ENCODE data around the gene BAIAP2L1.
"Not testable (repeated sequence)": the region's sequence is repeated elsewhere in the genome, so short reads cannot be mapped to it uniquely, and the experiment has no call there.

BAIAP2L1 gene

DNA sequence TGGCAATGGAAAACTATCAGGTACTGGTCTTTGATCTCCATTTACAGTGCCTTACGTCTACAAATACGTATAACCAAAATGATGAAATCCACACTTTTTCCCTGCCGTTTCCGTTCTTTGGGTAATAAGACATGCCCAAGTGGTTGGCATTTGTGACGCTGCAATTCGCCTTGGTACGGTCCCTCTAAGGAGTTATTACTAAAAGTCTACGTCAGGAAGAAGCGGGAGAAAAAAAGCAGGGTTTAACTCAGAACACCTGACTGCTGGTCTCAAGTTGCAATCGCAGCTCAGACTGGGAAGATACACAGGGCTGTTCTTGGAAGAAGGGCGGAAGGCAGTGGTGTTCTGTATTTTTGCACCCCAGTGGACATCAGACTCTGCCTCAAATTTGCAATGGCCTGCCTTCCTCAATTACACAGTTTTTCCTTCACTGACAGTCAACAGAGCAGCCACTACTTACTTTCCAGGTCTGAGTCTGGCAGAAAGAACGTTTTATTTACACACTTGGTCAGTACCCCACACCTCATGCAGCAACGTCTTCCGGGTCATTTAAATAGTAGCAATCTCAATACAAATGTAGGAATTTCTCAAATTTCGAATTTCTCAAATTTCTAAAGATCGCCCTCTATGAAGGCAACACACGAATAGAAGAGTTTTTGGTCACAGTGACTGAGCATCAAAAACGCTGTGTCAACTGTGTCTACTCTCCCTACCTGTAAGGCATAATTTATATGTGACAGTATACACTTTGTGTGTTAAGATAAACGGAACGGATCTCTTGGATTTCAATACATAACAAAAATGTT is 2.1 kb downstream of the BAIAP2L1 start:
- DNase-seq, result no peak

DNA sequence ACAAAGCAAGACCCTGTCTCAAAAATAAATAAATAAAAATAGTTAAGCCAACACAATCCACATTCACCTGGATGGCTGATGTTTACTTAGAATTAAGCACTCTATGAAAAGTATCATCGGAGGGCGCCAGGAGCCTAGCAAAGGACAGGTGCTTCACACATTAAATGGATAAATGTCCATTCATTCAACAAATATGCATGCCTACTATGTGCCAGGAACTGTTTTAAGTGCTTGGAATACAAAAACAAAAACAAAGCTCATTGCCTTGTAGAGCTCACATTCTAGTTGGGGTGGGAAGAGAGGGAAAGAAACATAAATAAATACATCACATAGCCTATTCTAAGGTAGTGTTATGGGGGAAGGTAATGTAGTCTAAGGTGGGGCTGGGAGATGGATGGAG is 4.1 kb downstream of the BAIAP2L1 start:
- no peak for DNase-seq

DNA sequence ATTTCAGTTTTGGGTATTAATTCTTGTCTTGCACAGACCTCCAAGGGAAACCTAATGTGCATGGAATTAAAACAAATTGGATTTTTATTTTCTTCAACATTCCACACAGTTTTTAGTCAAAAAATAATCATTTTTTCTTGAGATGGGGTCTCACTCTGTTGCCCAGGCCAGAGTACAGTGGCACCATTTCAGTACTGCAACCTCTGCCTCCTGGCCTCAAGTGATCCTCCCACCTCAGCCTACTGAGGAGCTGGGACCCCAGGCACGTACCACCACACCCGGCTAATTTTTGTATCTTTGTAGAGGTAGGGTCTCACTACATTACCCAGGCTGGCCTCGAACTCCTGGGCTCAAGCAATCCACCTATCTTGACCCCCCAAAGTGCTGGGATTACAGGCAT is 4.9 kb downstream of the BAIAP2L1 start:
- DNase-seq, result no peak

DNA sequence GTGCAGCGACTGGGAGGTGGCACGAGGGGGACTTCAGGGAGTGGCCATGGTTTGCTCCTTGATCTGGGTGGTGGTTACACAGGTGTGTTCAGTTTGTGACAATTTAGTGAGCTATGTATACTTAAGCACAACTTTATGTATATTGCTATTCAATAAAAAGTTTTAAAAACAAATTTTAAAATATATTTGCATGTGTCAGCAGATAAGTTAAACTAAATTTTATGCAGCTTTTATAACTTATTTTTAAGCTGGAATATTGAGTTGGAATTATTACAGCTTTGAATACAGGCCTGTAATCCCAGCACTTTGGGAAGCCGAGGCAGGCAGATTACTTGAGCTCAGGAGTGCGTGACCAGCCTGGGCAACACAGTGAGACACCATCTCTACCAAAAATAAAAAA is 5.4 kb downstream of the BAIAP2L1 start:
- no peak for DNase-seq

DNA sequence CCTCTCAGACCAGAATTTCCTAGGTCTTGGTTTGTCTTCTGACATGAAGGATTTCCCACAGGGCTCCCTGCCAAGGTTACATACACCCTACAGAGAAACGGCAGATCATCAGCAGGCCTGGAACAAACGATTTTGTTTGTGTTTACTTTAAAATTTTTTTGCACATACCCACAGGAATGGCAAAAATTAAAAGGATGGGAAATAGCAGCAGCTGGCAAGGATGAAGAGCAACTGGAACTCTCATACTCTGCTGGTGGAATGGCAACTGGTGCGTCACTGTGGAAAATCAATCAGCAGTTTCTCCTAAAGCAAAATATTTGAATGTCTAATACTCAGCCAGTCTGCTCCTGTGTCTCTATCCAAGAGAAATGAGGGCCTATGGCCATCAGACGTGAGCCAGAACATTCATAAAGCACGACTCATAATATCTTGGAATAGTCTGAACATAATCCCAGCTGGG is 6.5 kb downstream of the BAIAP2L1 start:
- DNase-seq, result no peak

DNA sequence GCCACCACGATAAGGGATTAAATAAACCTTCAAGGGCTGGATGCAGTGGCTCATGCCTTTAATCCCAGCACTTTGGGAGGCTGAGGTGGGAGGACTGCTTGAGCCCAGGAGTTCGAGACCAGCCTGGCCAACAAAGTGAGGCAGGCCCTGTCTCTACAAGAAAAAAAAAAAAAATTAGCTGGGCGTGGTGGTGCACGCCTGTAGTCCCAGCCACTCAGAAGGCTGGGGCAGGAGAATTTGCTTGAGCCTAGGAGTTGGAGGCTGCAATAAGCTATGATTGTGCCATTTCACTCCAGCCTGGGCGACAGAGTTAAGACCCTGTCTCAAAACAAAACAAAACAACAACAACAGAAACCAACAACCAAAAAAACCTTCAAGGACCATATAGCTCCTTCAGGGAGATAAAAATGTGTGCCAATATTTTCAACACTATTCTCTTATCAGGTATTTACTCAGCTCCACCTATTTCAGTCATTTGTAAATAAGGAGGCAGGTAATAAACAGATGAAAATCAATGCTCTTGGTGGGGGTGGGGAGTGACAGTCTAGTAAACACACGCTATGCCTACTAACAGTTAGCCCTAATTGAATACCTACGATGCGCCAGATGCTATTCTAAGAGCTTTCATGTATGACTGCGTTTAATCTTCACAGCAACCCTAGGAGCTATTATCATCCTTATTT is 13.2 kb downstream of the BAIAP2L1 start:
- no peak for DNase-seq

DNA sequence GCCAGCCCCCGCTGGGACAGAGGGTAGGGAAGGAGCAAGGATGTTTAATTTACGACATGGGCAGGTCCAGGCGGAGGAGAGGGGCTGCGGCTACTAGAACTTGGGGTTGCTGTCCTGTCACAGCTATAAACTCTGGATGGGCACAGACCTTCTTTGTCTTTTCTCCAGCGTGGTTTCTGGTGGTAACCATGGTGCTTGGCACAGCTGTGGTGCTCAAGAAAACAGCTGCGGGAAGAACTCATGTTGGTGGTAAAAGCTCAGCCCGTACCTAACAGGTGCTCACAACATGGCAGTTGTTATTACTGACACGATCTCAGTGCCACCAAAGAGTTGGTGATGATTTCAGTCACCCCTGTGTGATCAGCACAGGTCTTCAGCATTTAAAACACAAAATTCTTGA is 13.8 kb downstream of the BAIAP2L1 start:
- DNase-seq, result no peak

DNA sequence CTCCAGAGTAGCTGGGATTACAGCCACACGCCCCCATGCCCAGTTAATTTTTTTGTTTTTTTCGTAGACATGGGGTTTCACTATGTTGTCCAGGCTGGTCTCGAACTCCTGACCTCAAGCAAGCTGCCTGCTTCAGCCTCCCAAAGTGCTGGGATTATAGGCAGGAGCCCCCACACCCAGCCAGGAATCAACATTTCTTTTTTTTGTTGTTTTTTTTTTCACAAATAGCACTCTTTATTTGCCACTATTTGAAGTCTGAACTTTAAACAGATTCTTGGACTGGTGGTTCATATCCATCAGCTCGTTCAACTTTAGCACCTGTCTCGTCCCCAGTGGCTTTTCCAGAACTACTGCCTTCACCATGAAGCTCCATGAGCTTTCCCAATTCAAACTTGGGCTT is 15.4 kb downstream of the BAIAP2L1 start:
- not testable (repeated sequence) for DNase-seq

DNA sequence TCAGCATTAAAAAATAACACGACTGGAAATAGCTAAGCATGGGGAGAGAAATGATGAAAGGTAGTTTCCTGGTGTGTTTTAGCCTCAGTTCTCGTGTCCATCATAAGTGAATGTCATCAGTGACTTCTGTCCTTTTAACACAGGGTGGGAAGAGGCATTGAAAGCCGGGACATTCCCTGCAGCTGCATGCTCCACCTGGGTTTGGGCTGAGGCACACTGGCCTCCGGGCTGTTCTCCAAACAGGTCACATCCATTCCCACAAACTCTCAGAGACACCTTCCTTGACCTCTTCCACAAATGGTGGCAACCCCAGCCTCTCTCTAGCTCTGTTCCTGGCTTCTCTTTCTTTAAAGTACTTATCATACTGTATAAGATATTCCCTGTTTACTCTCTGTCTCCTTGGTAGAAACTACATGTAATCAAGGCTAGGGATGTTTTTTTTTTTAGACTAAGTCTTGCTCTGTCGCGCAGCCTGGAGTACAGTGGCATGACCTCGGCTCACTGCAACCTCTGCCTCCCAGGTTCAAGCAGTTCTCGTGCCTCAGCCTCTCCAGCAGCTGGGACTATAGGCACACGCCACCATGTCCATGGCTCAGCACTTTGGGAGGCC is 22.6 kb downstream of the BAIAP2L1 start:
- DNase-seq, result no peak

DNA sequence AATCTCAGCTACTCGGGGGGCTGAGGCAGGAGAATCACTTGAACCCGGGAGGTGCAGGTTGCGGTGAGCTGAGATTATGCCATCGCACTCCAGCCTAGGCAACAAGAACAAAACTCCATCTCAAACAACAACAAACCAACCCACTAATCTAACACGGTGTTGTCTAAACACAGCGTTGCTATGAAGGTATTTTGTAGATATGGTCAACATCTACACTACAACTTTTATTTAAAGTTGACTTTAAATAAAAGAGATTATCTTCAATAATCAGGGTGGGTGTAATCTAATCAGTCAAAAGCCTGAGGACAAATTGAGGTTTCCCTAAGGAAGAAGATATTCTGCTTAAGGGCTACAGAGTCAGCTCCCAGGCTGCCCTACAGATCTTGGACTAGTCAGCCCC is 24.2 kb downstream of the BAIAP2L1 start:
- no peak for DNase-seq

DNA sequence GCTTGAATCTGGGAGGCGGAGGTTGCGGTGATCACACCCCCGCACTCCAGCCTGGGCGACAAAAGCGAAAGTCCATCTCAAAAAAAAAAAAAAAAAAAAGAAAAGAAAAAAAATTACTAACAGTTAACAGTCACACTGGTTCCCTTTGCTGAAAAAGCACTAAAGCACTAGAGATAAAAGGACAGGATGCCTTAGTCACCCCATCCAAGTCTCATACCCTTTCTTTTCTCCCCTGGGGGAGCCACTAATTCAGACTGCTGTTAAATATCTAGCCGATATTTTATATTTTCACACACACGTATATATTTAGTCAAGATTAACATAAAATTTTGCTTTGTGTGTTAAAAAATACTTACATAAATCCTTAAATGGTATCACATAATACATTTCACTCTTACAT is 25.2 kb downstream of the BAIAP2L1 start:
- no peak for DNase-seq

DNA sequence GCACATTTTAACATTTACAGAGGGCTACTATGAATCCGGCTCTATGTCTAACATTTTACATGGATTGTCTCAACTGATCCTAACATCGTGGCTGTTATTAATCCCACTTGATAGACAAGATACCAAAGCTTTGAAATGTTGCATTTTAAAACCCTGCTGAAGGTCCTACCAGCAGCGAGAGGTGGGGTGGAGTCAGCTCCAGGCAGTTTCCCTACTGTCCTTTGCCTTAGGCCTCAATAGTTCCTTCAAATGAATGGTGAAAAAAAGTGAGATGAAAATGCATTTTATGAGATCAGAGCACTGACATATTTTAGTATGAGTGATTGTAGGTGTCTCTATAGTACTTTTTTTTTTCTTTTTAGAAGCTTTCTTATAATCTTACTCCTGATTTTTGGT is 26.6 kb downstream of the BAIAP2L1 start:
- DNase-seq, result no peak

DNA sequence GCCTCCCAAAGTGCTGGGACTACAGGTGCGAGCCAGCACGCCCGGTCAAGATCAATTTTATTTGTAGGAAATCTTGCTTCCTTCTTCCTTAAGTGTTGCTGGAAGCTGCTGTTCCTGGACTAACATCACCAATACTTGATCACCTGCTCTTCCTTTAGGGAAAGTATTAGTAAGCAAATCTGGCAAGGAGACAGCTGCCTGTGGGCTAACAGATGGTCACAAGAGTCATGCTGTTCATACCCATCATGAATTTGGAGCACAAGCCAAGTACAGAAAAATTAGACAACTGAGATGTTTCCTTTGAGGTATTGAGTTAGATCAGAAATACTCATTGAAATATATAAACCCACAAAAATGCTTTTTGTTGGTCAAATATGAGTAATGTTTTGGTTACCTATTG is 27.9 kb downstream of the BAIAP2L1 start:
- DNase-seq, result no peak

DNA sequence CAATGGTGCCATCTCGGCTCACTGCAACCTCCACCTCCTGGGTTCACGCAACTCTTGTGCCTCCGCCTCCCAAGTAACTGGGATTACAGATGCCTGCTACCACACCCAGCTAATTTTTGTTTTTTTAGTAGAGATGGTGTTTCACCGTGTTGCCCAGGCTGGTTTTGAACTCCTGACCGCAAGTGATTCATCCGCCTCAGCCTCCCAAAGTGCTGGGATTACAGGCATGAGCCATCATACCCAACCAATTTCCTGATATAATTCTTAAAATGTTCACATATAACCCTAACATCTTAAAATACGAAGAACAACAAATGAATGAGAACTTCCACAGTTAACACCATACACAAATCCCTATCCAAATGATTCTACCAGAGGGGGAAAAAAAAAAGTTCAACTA is 31.2 kb downstream of the BAIAP2L1 start:
- DNase-seq, result no peak

DNA sequence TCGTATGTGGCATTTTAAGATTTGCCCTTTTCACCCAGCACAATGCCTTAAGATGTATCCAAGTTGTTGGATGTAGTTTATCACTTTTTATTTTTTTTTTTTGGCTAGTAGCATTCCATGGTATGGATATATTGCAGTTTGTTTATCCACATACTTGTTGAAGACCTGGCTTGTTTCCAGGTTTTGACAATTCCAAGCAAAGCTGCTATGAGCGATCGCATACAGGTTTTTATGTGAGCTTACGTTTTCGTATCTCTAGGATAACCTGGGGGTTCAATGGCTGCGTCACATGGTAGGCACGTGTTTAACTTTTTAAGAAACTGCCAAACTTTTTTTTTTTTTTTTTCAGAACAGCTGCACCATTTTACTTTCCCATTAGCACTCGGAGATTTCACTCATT is 32.2 kb downstream of the BAIAP2L1 start:
- DNase-seq, result no peak

DNA sequence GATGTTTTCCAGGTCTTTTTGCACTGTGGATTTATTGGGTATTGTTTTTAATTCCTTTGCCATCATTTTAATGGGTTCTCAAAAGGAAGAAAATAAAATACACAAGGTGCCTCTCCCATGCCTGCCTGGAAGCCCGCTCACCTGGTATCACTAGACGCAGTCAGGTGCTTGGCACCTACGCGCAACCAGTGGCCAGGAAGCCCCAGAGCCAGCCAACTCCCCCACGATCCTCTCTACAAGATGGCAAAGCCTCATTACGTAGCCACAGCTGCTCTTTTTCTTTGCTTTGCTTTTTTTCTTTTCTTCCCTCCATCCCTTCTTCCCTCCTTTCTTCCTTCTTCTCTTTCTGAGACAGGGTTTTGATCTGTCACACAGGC is 34.3 kb downstream of the BAIAP2L1 start:
- no peak for DNase-seq

DNA sequence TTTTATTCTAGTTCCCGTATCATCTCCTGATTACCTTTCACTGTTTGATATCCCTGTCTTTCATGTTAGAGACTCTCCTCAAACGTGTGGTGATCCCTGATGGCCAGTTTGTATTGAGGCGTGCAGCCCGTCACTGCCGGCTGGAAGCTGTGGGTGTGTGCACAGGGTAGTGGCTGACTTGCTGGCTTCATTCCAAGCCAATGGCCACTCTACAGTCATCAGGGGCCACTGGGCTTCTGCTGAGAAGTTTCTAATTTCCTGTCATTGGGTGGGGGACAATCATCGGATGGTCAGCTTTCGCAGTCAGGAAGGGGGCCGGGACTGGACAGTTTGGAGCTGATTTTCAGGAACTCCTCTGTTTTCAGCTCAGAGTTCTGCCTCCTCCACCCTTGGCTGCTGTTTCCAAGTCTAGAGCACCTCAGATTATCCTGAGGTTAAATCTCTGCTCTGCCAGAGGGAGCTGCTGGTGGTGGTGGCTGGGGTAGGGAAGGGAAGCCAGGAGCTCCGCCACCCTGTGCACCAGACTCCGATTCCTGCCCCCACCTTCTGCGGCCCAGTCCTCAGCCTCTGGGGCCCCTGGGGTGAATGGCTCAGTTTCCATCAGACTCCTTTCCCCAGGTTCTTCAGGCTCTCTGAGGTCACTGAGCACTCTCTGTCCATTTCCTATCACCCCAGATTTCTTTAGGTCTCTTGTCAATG is 34.9 kb downstream of the BAIAP2L1 start:
- DNase-seq, result no peak

DNA sequence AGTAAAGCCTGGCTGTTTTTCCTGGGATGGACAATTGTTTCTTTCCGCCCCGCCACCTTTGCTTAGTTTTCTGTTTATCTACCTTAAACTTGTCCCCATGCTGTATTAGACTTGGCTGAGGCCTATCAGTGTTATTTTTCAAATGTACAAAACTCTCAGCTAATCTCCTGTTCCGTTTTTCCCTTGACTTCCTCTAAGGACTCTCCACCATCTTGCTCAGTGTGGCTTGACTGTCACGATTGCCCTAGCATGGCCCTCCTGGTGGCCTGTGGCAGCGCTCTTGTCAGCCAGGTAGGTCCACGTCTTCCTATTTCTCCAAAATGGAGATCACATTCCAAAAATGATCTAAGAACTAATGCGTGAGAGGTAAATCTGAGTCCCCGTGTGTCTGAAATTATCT is 36.7 kb downstream of the BAIAP2L1 start:
- DNase-seq, result no peak

DNA sequence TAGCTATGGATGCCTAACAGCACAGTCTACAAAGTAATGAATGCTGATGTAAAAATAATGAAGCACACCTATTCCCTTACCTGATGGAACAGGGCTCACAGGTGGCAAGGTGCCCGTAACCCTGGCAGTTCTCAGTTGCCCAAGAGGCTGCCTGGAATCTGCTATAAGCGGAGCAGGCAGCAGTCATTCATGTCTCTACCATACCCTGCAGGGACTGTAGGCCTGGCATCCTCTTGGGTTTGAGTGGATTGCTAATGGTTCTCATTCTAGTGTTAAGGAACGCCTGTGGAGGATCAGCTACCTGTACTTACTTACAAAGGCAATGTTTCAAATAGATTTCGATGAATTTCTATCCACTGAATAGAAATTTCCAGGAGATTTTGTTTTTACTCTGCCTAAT is 38.4 kb downstream of the BAIAP2L1 start:
- DNase-seq, result no peak

DNA sequence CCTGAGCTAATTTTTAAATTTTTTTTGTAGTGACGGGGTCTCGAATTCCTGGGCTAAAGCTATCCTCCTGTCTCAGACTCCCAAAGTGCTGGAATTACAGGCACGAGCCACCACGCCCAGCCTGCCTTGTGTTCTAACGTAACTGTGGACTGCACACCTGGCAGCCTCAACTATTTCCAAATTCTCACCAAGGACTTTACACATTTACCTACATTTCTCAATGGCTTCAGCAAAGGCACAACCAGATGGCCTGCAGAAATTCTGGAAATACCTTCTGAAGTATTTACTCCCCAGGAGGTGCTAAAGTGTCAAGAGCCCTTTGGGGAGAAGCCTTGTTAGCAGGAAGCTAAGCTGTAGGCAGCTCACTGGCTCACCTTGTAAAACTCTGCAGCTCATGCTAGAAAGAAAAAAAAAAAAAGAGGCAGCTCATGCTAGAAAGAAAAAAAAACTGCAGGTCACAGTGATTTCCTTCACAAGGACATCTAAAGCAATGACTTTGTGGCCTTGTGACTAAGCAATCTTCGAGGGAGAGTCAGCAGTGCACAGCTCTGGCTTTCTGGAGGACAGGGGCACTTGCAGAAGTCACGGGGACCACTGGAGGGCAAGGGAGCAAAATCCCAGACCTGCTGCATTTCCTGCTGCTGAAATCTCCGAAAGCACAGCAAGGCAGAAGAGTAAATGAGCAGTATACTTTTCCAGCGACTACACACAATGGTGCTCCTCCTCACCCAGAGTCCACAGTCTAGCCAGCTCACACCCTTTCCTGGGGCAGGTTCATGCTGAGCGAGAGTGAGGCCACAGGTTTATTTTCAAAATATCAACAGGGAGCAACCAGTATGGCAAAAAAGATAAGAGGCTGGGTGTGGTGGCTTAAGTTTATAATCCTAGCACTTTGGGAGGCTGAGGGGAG is 40.4 kb downstream of the BAIAP2L1 start:
- no peak for DNase-seq

DNA sequence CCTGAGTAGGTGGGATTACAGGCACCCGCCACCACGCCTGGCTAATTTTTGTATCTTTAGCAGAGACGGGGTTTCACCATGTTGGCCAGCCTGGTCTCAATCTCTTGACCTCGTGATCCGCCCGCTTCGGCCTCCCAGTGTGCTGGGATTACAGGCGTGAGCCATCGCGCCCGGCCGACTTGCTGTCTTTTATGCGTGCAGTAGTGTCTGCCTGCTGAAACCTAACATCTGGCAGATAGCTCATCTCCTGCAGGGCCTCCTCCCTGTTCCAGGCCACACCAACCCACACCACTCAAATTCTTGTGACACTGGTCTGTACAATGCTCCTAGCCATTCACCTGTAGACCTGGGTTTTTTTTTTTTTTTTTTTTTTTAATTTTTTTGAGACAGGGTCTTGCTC is 41.5 kb downstream of the BAIAP2L1 start:
- DNase-seq, result no peak

DNA sequence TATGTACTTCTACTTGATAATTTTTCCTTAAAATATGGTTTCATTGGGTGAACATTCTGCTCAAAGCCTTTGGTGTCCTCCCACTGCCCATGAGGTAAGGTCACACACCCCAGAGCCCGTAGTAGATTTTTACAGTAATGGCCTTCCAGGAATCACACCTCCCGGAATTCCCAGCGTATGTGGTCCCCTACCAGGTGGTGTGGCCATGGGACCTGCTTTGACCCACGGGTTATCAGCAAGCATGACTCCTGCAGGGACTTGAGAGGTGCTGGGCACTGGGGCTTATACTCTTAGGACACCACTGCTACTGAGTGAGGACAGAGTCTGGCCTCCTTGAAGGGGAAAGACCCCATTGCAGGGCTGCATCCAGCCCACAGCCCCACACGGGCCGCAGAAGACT is 42.2 kb downstream of the BAIAP2L1 start:
- DNase-seq, result no peak

Data from suppressor macrophage (primary cell).